Retinal pigment epithelial cell (primary cell): ENCODE data around the gene AKR1B15.
A peak's percentile ranks its signal among the peaks of the same experiment; 100 is the strongest.

Experiments
- DNase-seq: peaks from one replicate; pipeline ENCODE4 v3.0.0-alpha.2; 2010; ENCODE audit warnings: low read depth
- H3K4me3 ChIP-seq: 2 replicates; pipeline ENCODE4 v1.5.1; 2011; ENCODE audit warnings: mild to moderate bottlenecking, low read length, control low read depth, moderate library complexity
- TF ChIP-seq, protein P1 (sequence below): conservative IDR thresholded peaks from 2 replicates; pipeline ENCODE4 v1.5.1; 2011; ENCODE audit warnings: low read depth, low read length, control low read depth, inconsistent platforms

AKR1B15 gene

DNA sequence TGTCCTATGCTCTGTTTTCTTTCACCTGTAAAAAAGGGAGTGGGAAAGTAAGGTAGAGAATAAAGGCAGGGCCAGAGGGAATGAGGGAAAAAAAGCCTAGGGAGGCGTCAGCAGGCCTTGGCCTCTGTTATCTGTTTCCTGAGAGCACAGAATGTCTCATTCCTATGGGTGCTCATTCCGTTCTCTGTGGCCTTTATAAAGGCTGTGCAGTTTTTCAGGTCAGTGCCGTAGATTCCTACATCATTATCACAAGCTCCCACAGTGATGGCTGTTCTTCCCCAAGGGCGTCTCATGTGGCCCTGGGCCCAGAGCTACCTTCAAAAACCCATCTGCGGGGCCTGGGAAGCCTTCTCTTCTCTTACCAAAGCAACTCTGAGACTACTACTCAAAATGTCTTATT lies 38.3 kb upstream of the AKR1B15 start:
- DNase-seq = no peak
- TF ChIP-seq, protein P1, sequence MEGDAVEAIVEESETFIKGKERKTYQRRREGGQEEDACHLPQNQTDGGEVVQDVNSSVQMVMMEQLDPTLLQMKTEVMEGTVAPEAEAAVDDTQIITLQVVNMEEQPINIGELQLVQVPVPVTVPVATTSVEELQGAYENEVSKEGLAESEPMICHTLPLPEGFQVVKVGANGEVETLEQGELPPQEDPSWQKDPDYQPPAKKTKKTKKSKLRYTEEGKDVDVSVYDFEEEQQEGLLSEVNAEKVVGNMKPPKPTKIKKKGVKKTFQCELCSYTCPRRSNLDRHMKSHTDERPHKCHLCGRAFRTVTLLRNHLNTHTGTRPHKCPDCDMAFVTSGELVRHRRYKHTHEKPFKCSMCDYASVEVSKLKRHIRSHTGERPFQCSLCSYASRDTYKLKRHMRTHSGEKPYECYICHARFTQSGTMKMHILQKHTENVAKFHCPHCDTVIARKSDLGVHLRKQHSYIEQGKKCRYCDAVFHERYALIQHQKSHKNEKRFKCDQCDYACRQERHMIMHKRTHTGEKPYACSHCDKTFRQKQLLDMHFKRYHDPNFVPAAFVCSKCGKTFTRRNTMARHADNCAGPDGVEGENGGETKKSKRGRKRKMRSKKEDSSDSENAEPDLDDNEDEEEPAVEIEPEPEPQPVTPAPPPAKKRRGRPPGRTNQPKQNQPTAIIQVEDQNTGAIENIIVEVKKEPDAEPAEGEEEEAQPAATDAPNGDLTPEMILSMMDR = no peak

DNA sequence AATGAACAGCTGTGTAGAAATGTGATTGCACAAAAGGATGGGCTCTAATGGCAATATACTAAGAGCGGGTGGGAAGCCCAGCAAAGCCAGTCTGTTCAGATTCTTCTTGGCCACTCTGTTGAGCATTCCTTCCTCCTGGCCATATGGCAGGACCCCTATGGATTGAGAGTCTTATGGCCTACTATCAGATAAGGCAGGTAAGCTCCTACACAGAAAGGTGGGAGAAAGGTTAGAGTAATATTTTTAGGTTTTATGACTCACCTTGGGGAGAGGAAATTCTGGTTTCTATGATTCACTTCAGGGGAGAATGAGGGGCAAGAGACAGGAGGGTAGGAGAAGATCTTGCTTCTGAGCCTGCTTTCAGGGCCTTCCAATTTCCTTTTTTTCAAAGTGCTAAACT lies 36.6 kb upstream of the AKR1B15 start:
- H3K4me3 ChIP-seq = no peak overlapping the region
- no peak for DNase-seq
- TF ChIP-seq, protein P1 = no peak

More for the DNA sequence above, 38.3 kb upstream of the AKR1B15 start:
- H3K4me3 ChIP-seq = no peak overlapping the region

- TF ChIP-seq, protein P1 = peak; percentile 77
- DNase-seq = no peak
- no peak overlapping the region for H3K4me3 ChIP-seq
Measured at GRCh38 chr7:134513169-134513752, 35.6 kb upstream of the AKR1B15 start.

DNA sequence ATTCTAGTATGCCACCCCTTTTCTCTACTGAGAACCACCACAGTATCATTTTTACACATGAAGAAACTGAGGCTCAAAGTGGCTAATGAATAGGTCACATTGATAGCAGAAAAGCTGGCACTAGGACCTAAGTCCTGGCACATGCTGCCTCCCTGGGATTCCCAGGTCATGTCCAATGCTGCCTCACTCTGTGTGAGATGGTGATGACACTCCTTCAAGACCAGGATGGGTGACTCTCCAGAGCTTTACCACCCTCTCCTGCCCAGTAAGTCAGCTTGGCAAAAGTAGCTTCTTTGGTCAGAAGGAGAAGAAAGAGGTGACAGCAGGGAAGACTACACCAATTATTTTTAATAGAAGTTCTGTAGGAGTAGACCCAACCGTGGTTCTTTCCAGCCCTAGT lies 34.8 kb upstream of the AKR1B15 start:
- no peak overlapping the region for H3K4me3 ChIP-seq
- TF ChIP-seq, protein P1 = no peak
- no peak for DNase-seq

DNA sequence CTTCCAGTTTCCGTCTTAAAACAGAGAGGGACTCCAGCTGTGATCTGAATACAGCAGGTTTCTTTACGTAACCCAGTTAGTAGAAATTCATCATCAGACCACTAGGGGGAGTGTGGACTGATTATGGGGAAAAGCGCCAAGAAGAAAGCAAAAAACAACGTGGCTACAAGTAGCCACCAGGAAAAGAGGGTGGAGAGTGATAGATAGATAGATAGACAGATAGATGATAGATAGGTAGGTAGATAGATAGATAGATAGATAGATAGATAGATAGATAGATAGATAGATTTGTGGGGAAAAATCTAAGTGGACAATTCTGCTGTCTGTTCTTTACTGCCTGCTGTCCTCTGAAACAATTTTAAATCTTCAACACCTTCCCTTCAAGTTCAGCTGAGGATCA lies 34.2 kb upstream of the AKR1B15 start:
- TF ChIP-seq, protein P1 = peak; percentile 77
- no peak overlapping the region for H3K4me3 ChIP-seq
- DNase-seq = no peak

GRCh38 chr7:134515569-134516468 lies 33.1 kb upstream of the AKR1B15 start:
- DNase-seq = peak; percentile 78
- TF ChIP-seq, protein P1 = no peak
- H3K4me3 ChIP-seq = no peak overlapping the region
